ENCODE measurements around the gene LMBRD1. TPM values are rescaled to one million over a fixed set of nuclear protein-coding genes. Genes with fewer than 3 reads are reported as not detected.

LMBRD1 gene
- total and polyA plus RNA-seq, 9 donors: 48.2 to 83.0 (median 54.0) TPM

DNA sequence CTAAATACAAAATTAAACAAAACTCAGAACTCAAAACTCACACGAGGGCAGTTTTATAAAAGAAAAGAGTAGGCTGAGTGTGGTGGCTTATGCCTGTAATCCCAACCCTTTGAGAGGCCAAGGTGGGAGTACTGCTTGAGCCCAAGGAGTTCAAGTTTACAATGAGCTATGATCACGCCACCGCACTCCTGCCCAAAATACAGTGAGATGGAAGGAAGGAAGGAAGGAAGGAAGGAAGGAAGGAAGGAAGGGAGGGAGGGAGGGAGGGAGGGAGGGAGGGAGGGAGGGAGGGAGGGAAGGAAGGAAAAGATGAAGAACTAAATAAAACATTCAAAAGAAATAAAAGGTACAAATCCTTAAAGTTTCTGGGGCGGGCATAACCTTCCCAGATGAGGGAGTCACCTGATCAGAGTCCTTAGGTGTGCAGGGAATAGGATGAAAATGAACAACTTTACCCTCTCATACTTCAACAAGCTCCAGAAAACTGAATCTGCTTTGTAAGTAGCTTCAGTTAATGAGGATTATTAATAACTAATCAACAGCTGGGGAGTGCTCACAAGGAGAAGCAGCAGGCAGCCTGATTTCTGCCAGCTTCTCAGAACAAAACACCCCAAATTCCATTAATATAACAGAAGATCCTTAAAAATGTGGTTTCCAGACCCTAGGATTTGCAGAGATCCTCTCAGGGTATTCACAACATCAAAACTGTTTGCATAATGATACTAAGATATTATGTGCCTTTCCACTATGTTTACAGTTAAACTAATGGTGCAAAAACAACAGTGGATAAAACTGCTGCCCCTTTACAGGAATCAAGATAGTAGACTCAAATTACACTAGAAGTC is 21.8 kb downstream of the LMBRD1 start:
- WGBS, 3 donors: 66 to 84% (median 77%) methylated on average over 4 of the region's 4 CpGs
- TF ChIP-seq EP300 (IDR thresholded peaks at IDR 0.05): no peak
- no peak for TF ChIP-seq POLR2A (IDR thresholded peaks at IDR 0.05)
- no peak for TF ChIP-seq CTCF (IDR thresholded peaks at IDR 0.05)
- H3K36me3 ChIP-seq: no peaks in the 10 kb centered on the region

DNA sequence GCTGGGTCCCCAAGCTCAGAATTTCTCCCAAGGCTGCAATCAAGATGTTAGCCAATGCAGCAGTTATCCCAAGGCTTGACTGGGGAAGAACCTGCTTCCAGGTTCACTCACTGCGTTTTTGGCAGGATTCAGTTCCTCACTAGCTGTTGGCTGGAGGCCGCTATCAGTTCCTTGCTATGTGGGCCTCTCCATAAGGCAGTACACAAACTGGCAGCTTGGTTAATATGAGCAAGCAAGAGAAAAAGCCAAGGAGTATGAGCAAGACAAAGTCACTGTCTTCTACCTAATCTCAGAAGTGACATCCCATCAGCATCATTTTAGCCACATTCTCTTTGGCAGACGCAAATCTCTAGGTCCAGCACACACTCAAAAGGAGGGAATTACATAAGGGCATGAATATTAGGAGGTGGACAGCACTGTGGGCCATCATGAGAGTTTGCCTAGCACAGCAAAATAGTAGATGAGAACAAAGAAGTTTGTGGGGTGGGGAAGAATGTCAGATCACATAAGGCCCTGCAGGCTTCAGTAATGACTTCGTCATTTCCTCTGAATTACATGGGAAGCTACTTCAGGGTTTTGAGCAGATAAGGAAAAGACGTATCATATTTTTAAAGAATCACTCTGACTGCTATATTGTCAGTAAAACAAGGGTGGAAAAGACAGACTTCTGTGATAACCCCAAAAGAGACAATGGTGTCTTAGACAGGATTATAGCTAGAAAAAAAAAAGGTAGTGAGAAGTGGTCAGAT is 25.5 kb downstream of the LMBRD1 start:
- Histone ChIP-seq H3K4me1 (ENCODE audit: insufficient read depth) (peaks cover 1% of the 10 kb centered on the region), H3K27me3 (no peaks in the 10 kb centered on the region), H3K36me3 (no peaks in the 10 kb centered on the region), H3K27ac (no peak overlapping the region), H3K4me3 (no peak overlapping the region), H3K9me3 (no peaks in the 10 kb centered on the region)
- intact Hi-C loops (cut with DNase I): no loop called here
- TF ChIP-seq EP300 (IDR thresholded peaks at IDR 0.05): no peak
- no peak for TF ChIP-seq CTCF (IDR thresholded peaks at IDR 0.05)
- no peak for TF ChIP-seq POLR2A (IDR thresholded peaks at IDR 0.05)
- WGBS, 3 donors: 88 to 96% (median 92%) methylated on average over 5 of the region's 5 CpGs
- DNase-seq: no peak

More for the DNA sequence above, 21.8 kb downstream of the LMBRD1 start:
- intact Hi-C loops (cut with DNase I): no loop called here
- H3K4me1 ChIP-seq (ENCODE audit: insufficient read depth): peaks cover 1% of the 10 kb centered on the region
- no peak overlapping the region for H3K27ac ChIP-seq
- DNase-seq: no peak
- no peaks in the 10 kb centered on the region for H3K27me3 ChIP-seq
- H3K4me3 ChIP-seq: no peak overlapping the region
- no peaks in the 10 kb centered on the region for H3K9me3 ChIP-seq

DNA sequence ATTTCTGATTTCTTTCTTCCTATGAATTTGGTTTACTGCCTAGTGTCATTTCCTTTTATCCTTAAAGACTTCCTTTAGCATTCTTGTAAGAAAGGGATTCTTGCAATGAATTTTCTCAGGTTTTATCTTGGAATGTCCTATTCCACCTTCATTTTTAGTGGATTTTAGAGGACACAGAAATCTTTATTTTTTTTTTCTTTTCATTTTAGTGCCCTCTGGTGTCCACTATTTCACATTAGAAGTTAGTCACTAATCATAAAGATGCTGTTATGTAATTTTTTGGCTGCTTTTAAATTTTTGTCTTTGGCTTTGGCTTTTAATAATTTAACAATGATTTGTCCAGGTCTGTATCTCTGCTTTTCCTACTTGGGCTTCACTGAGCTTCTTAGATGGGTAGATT is 28.1 kb downstream of the LMBRD1 start:
- no peaks in the 10 kb centered on the region for H3K27me3 ChIP-seq
- no peak overlapping the region for H3K4me3 ChIP-seq
- no peak for DNase-seq
- TF ChIP-seq EP300 (IDR thresholded peaks at IDR 0.05): no peak
- no peak for TF ChIP-seq CTCF (IDR thresholded peaks at IDR 0.05)
- no peak for TF ChIP-seq POLR2A (IDR thresholded peaks at IDR 0.05)
- no peaks in the 10 kb centered on the region for H3K36me3 ChIP-seq
- intact Hi-C loops (cut with DNase I): no loop called here
- H3K27ac ChIP-seq: no peak overlapping the region
- no peaks in the 10 kb centered on the region for H3K9me3 ChIP-seq
- H3K4me1 ChIP-seq (ENCODE audit: insufficient read depth): peaks cover 1% of the 10 kb centered on the region

DNA sequence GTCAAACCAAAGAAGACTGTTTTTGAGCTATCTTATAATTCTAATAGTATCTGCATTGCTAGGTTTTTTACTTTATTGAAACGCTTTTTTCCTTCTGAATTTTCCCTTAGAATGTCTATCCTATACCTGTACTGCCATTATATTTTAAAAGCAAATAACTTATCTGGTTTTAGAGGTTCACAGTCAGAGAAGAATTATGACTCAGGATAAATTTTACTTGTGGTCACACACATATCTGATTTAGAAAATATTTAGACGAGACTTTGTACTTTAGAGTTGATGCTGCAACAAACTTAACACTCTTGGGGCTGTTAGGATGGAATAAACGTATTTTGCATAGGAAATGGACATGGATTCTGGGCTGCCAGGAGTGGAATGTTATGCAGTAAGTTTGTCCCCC is 33.0 kb downstream of the LMBRD1 start:
- Histone ChIP-seq H3K36me3 (no peaks in the 10 kb centered on the region), H3K9me3 (no peaks in the 10 kb centered on the region), H3K4me3 (no peak overlapping the region), H3K4me1 (ENCODE audit: insufficient read depth) (no peaks in the 10 kb centered on the region), H3K27ac (no peak overlapping the region), H3K27me3 (no peaks in the 10 kb centered on the region)
- no peak for DNase-seq
- intact Hi-C loops (cut with DNase I): no loop called here
- WGBS, 3 donors: 91 to 94% (median 94%) methylated on average over 3 of the region's 3 CpGs
- TF ChIP-seq EP300 (IDR thresholded peaks at IDR 0.05) (no peak), CTCF (IDR thresholded peaks at IDR 0.05) (no peak), POLR2A (IDR thresholded peaks at IDR 0.05) (no peak)

All from ovary (tissue), 9 donors.